ENCODE measurements around the gene MAP4K5.
"Not testable (repeated sequence)": the region's sequence is repeated elsewhere in the genome, so short reads cannot be mapped to it uniquely, and the experiment has no call there.

MAP4K5 gene

DNA sequence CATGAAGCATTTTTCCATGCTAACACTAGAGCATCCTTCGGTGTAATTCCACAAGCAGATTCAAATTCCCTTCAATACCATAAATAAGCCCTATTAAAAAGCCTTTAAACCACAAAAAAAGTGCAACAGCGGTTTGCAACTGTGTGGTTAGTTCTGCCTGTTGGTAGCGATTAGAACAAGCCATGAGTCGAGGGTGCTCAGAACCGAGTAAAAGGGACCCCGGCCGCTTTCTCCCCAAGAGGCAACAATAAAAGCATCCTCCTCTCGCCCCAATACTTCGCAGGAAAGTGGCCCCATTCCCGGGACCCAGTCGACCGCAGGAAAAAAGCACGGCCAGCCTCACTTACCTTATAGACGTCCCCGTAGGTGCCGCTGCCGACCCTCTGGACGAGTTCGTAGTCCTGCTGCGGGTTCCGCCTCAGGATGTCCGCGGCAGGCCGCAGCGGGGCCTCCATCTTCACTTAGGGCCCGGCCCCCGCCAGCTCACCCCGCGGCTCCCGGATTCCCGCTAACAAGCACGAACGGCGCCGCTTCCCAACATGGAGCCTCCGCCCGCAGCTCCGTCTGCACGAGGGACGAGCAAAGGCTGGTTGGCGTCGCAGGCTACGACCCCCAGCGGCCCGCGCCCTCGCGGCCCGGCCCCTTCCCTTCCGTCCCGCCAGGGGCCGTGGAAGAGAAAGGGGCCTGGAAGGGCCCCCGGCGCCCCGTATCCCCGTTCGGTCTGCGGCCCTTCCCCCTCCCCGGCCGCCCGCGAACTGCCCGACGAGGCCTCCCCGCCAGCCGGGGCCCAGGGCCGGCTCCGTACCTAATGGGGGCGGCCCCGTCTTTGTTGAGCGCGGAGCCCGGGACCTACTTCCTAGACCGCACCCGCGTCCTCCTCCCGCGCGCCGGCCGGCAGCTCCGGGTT lies 521 bp downstream of the MAP4K5 start:
- peak in 2 of 3 experiments; percentile 2 to 21 for DNase-seq (ENCODE audit: low read depth in 3 of 3)

DNA sequence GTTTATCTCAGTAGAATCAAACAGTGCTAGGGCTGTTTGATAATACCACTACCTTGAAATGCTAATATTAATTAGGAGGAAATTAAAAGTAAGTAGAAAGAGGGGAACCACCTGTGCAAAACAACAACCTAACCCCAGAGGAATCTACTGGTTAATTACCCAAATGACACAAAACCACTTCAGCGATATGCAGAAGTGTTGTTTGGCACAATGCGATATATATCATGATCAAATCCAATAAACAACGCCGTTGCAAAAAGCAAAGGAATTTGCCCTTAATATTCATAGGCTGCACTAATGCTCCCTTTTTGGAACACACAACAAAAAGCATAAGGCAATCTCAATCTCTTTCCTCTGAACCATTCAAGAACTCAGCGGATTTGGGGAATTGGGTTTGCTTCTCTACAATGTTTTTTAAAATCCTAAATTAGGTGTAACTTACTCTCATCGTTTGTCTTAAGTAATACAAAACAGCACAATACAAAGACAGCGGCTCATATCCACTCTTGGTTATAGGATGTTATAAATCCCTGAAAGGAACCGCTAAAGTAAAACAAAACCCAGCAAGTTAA lies 1.5 kb downstream of the MAP4K5 start:
- DNase-seq (ENCODE audit: low read depth in 3 of 3): no peak

GRCh38 chr14:50530358-50530757 lies 2.0 kb downstream of the MAP4K5 start:
- no peak for DNase-seq (ENCODE audit: low read depth in 3 of 3)

GRCh38 chr14:50529288-50530179 lies 2.8 kb downstream of the MAP4K5 start:
- DNase-seq (ENCODE audit: low read depth in 3 of 3): no peak

- DNase-seq (ENCODE audit: low read depth in 3 of 3): no peak
Measured at GRCh38 chr14:50528000-50528399, 4.4 kb downstream of the MAP4K5 start.

GRCh38 chr14:50524731-50525515 lies 7.4 kb downstream of the MAP4K5 start:
- no peak for DNase-seq (ENCODE audit: low read depth in 3 of 3)

DNA sequence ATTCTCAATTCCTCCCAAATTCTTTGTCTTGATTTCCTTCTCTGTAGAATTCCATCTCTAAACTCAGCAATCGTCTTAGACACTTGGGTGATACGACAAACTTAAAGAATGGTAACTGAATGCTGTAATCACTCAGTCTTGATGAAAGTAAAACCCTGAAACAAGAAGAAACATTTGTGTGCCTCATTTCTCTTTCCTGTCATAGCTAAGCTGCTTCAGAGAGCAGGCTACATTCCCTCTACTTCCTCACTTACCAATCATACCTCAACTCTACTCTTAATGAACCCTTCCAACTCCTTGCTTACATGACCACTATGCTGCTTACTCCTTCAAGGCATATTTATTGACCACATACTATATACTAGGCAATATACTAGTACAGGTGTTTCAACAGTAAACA lies 8.3 kb downstream of the MAP4K5 start:
- DNase-seq (ENCODE audit: low read depth in 3 of 3): no peak

DNA sequence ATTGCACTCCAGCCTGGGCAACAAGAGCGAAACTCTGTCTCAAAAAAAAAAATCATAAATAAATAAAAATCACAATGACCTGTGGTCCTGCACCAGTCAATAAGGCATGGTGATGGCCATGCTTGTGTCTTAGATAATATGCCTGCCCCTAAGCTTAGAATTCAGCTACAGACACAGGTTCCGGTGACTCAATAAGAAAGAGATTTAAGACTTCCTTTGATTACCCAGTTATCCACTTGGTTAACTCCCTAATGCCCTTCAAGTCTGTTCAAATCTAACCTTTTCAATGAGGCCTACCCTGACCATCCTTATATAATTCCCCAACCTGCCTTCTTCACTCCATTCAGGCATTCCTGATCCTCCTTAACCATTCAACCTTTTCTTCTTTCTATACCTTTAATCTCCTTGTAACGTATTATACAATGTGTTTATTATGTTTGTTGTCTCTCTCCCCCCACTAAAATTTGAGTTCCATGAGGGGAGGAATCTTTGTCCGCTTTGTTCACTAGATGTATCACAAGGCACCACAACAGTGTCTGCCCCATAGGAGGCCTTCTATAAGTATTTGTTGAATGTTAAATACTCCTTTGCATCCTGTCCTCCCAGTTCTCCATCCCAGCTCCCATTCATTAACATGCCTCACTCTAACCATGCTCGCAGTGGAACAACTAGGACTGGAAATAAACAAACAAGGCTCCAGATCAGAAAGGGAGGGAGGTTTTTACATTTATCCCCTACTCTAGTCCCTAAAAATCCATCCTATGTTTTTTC lies 8.9 kb downstream of the MAP4K5 start:
- DNase-seq (ENCODE audit: low read depth in 3 of 3): no peak

DNA sequence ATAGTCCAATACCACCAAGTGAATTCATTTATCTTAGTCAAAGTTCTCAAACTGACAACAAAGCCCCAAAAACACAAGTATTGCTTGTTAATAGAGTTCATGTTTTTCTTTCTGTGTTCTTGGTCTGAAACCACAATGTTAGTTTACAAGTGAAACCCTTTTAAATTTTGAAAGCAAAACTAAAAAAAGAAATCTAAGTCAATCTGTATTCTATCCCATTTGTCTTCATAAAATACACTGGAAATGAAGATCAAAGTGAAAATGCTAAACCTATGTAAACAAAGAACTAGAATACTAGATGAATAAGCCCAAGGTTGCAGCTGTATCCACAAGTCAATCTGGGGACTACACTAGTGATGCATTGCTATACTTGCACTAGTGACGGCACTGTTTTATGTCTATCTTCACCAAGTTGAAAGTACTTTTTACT lies 10.4 kb downstream of the MAP4K5 start:
- DNase-seq (ENCODE audit: low read depth in 3 of 3): no peak

DNA sequence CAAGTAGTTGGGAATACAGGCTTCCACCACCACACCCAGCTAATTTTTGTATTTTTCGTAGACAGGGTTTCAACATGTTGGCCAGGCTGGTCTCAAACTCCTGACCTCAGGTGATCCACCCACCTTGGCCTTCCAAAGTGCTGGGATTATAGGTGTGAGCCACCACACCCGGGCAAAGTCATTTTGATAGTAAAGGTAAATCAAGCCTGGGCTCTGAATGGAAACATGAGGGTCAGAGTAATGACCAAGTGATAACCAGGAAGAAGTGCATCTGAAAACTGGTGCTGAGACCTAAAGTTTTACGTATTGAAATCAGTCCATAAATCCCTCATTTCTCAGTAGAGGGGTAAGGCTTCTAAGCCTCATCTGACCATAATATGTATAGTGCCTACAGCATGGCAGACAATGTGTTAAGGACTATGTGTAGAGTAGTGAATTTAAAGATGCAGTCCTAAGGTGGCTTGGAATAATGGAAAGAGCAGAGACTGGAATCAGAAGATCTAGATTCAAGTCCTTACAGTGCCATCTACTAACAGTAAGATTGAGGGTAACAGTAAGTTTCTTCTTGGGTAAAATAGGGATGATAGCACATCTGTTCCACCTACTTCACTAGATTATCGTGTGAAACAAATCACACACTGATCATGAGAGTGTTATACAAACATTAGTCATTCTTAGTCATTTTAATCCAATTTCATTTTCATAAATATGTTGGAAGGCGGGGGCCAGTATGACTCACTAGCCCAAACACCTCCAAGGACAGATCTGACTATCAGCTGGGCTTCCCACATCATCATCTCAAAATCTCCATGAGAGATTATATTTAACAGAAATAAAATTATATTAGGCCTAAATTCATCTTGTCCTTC lies 11.2 kb downstream of the MAP4K5 start:
- peak; percentile 22 to 41 (median 35) for DNase-seq (ENCODE audit: low read depth in 3 of 3)

GRCh38 chr14:50516091-50516490 lies 16.3 kb downstream of the MAP4K5 start:
- no peak for DNase-seq (ENCODE audit: low read depth in 3 of 3)

DNA sequence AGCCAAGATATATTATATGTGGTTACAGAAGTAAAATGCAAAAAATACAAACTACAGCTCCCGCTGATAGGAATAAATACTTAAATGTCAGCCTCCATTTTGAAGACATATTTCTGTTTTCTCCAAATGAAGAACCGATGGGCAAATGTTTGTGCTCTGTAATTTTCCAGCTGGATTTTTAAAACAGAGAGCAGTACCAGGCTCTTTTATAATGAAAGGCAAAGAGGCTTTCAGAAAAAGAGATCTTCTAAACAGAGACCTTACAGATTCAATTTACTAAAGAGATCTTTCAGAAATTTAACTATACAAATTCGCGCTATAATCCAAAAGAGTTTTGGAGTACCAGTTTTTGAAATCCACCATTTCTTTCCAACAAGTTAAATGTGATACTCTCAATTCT lies 19.9 kb downstream of the MAP4K5 start:
- DNase-seq (ENCODE audit: low read depth in 3 of 3): no peak

DNA sequence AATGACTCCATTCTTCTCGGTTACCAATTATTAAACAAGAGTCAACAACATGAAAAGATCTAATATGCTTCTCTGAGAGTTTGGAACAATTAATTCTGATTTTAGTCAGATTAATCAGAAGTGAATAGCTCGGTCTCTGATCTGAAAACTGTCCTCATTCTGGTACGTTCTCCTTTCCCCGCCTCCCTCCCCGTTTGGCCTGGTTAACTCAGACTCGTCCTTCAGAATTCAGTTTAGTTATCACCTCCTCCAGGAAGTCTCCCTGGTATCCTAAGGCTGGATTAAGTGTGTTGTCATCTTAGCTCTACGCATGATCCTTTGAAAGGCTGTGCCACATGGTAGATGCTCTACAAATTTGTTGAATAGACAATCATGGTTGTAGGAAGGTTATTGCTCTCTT lies 22.2 kb downstream of the MAP4K5 start:
- DNase-seq (ENCODE audit: low read depth in 3 of 3): no peak

- not testable (repeated sequence) for DNase-seq (ENCODE audit: low read depth in 3 of 3)
Measured at GRCh38 chr14:50507078-50507477, 25.3 kb downstream of the MAP4K5 start.

DNA sequence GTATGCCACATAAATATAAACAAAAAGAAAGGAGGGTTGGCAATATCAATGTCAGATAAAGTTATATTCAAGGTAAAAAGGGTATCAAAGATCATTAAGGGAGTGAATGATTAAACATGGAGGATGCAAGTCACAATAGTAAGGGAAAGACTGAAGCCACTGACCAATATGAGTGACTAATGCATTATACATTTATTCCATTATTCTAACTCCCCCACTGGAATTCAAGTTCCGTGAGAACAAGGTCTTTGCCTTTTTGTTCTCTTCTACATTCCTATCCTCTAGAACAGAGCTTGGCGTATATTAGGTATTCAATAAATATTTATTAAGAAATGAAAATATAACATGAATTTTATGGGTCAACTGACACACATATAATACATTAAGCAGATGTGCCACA lies 30.7 kb downstream of the MAP4K5 start:
- DNase-seq (ENCODE audit: low read depth in 3 of 3): no peak

DNA sequence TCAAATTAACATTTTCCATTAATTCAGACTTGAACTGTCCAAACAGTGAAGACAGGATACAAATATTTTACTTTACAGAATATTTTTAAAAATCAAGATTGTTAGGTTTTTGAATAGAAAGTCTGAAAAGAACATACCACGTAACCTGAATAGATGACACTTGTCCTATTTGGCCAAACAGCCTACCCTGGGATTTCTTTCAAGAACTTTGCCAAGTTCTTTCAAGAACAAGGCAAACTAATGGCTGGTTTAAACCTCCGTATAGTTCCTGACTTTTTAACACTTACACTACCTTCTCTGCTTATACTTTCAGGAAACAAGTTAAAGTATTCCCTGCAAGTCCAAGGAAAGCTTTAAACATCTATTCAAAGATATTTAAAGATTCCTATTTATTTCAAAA lies 35.0 kb downstream of the MAP4K5 start:
- no peak for DNase-seq (ENCODE audit: low read depth in 3 of 3)

DNA sequence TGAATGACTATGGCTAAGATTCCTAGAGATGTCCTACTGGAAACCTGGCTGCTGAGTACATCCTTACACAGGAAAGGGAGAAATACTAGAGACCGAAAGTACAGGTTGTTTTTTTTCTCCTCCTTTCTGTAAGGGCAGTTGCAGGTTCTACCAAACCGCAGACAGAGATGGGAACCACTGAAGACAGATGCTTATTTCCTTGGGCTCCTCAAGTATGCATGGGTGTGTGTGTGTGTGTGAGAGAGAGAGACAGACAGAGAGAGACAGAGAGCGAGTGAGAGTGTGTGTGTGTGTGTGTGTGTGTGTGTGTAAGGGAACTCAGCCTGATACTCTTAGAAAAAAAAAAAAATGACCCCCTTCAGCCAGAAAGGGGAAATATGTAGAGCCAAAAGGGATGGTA lies 42.5 kb downstream of the MAP4K5 start:
- no peak for DNase-seq (ENCODE audit: low read depth in 3 of 3)

DNA sequence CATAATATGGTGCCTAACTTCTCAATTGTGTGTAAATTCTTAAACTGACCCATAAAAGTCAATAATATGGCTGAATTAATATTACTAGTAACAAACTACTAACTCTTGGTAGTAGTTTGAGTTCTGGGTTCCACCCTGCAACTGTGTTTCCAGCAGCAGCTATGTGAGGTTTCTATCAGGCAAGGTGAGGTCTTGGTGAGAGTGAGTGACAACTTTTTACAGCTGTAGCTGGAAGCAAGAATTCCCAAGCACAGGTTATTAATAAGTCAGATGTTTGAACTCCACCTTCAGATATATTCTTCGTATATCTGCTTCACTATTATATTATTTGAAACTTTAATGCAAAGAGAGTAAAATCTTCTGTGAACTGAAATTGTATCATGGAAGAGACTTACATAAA lies 43.8 kb downstream of the MAP4K5 start:
- DNase-seq (ENCODE audit: low read depth in 3 of 3): no peak

DNA sequence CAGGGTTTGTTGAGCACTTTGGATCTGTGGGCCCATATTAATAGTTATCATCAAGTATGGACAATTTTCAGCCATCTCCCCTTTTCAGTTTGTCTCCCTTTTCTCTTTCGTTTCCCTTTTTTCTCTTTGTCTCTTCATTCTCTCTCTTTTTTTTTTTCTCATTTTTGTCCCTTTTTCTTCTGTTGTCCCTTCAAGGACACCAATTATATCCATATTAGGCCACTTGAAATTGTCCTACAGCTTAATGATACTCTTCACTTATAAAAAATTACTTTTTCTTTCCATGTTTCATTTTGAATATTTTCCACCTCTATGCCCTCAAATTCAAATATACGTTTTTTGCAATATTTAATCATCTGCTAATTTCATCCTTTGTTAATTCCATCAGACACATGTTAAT lies 53.3 kb downstream of the MAP4K5 start:
- no peak for DNase-seq (ENCODE audit: low read depth in 3 of 3)

DNA sequence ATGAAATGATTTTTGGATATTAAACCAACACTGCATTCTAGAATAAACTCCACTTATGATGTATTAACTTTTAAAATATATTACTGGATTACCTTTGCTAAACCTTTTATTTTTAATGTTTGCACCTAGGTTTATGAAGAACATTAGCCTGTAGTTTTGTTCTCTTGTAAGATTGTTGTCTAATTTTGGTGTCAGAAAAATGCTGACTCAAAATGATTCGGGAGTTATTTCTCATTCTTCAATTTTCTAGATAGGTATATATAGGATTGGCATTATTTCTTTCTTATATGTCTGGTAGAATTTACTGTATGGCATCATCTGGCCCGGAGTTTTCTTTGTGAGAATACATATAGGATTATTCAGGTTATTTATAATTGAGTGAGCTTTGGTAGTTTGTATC lies 54.6 kb downstream of the MAP4K5 start:
- DNase-seq (ENCODE audit: low read depth in 3 of 3): no peak
